Ascending aorta (tissue), 2 donors: Measurements from ENCODE around the gene SLC13A2. TPM values are rescaled to one million over a fixed set of nuclear protein-coding genes. Genes with fewer than 3 reads are reported as not detected.
"Not testable (repeated sequence)": the region's sequence is repeated elsewhere in the genome, so short reads cannot be mapped to it uniquely, and the experiment has no call there.

Experiments
- DNase-seq, 2 donors: peaks; one replicate each; pipeline ENCODE4 v3.0.0-alpha.2; 2019; ENCODE audit warnings: low spot score in 2 of 2
- H3K27ac ChIP-seq, 2 donors: fragments of 200-600 bp; sonication (generic); one replicate each; pipeline ENCODE4 v1.5.1; 2016 to 2017; ENCODE audit warnings: mild to moderate bottlenecking in 1 of 2
- H3K27me3 ChIP-seq: fragments of 200-600 bp; sonication (generic); one replicate; pipeline ENCODE4 v1.5.1; 2017
- H3K36me3 ChIP-seq, 2 donors: fragments of 200-600 bp; sonication (generic); one replicate each; pipeline ENCODE4 v1.5.1; 2016
- H3K4me1 ChIP-seq, 2 donors: fragments of 200-600 bp; sonication (generic); one replicate each; pipeline ENCODE4 v1.5.1; 2016 to 2017; ENCODE audit warnings: mild to moderate bottlenecking in 1 of 2
- H3K4me3 ChIP-seq, 2 donors: fragments of 200-600 bp; sonication (generic); one replicate each; pipeline ENCODE4 v1.5.1; 2016 to 2017; ENCODE audit warnings: mild to moderate bottlenecking in 1 of 2
- H3K9me3 ChIP-seq, 2 donors: fragments of 200-600 bp; sonication (generic); one replicate each; pipeline ENCODE4 v1.5.1; 2016
- CTCF ChIP-seq, 3 experiments: fragments of 200-600 bp in 2 of 3; fragments of 450-650 bp in 1 of 3; sonication (generic) in 2 of 3; IDR thresholded peaks; one replicate each; pipeline ENCODE4 v1.5.1; 2016 to 2019; ENCODE audit warnings: antibody characterized with exemption in 3 of 3, mild to moderate bottlenecking in 1 of 3, moderate library complexity in 1 of 3
- intact Hi-C: fragments of 100-400 bp; cut with DNase I; formaldehyde crosslinking; loops from one replicate; pipeline ENCODE4 v1.15.1; 2023
- total RNA-seq: library from RNA; depleted of rRNA; stranded (reverse); fragments of >200 nt; gene quantifications from one replicate; pipeline ENCODE4 v1.1.0, GENCODE V29; 2016

The SLC13A2 gene
- total RNA-seq: not detected

- Histone ChIP-seq H3K27ac (no peak within 1 kb of the TSS), H3K4me3 (no peak within 1 kb of the TSS), H3K36me3 (no peaks in the 10 kb centered on the region), H3K9me3 (no peaks in the 10 kb centered on the region), H3K4me1 (no peaks in the 10 kb centered on the region), H3K27me3 (no peaks in the 10 kb centered on the region)
- intact Hi-C loops: no loop called here
- no peak for TF ChIP-seq CTCF (IDR thresholded peaks at IDR 0.05)
- peak in 1 of 2 donors; percentile 38 for DNase-seq
Measured at GRCh38 chr17:28473542-28473941, at the start of gene SLC13A2. TSS of gene SLC13A2 (plus strand) at chr17:28473644. CDS start at chr17:28473713, 69 bp downstream.

GRCh38 chr17:28425206-28425605 lies 48.2 kb upstream of the SLC13A2 start:
- intact Hi-C loops: no loop called here
- TF ChIP-seq CTCF (IDR thresholded peaks at IDR 0.05): no peak

GRCh38 chr17:28426081-28426519 lies 47.3 kb upstream of the SLC13A2 start:
- Histone ChIP-seq H3K4me3 (no peak overlapping the region), H3K4me1 (no peaks in the 10 kb centered on the region), H3K27me3 (no peaks in the 10 kb centered on the region), H3K27ac (no peak overlapping the region), H3K9me3 (no peaks in the 10 kb centered on the region), H3K36me3 (no peaks in the 10 kb centered on the region)
- no peak for DNase-seq
- TF ChIP-seq CTCF (IDR thresholded peaks at IDR 0.05): peak in 1 of 3 experiments; percentile 14
- intact Hi-C loops: no loop called here

More at GRCh38 chr17:28425206-28425605, 48.2 kb upstream of the SLC13A2 start:
- Histone ChIP-seq H3K9me3 (no peaks in the 10 kb centered on the region), H3K4me1 (no peaks in the 10 kb centered on the region), H3K27me3 (no peaks in the 10 kb centered on the region), H3K27ac (no peak overlapping the region), H3K36me3 (no peaks in the 10 kb centered on the region), H3K4me3 (no peak overlapping the region)
- DNase-seq: no peak

GRCh38 chr17:28427371-28427770 lies 46.1 kb upstream of the SLC13A2 start:
- H3K27me3 ChIP-seq: no peaks in the 10 kb centered on the region
- H3K4me1 ChIP-seq: no peaks in the 10 kb centered on the region
- no peaks in the 10 kb centered on the region for H3K36me3 ChIP-seq
- TF ChIP-seq CTCF (IDR thresholded peaks at IDR 0.05): no peak
- no peak for DNase-seq
- no peak overlapping the region for H3K4me3 ChIP-seq
- intact Hi-C loops: no loop called here
- no peak overlapping the region for H3K27ac ChIP-seq
- H3K9me3 ChIP-seq: no peaks in the 10 kb centered on the region

- H3K4me3 ChIP-seq, H3K36me3 ChIP-seq, DNase-seq, H3K27ac ChIP-seq, H3K27me3 ChIP-seq, H3K4me1 ChIP-seq, intact Hi-C loops, H3K9me3 ChIP-seq: not testable (repeated sequence)
Measured at GRCh38 chr17:28427982-28428381, 45.5 kb upstream of the SLC13A2 start.

GRCh38 chr17:28433721-28434120 lies 39.7 kb upstream of the SLC13A2 start:
- Histone ChIP-seq H3K27ac (no peak overlapping the region), H3K4me1 (no peaks in the 10 kb centered on the region), H3K36me3 (no peaks in the 10 kb centered on the region), H3K27me3 (no peaks in the 10 kb centered on the region), H3K9me3 (no peaks in the 10 kb centered on the region), H3K4me3 (no peak overlapping the region)
- intact Hi-C loops: no loop called here
- no peak for DNase-seq
- no peak for TF ChIP-seq CTCF (IDR thresholded peaks at IDR 0.05)

GRCh38 chr17:28434326-28434725 lies 39.1 kb upstream of the SLC13A2 start:
- H3K4me1 ChIP-seq, H3K9me3 ChIP-seq, DNase-seq, H3K27ac ChIP-seq, H3K27me3 ChIP-seq, intact Hi-C loops, H3K36me3 ChIP-seq, H3K4me3 ChIP-seq: not testable (repeated sequence)
